Glutamatergic neuron (in vitro differentiated cells): ENCODE data around the gene YTHDC1. TPM values are rescaled to one million over a fixed set of nuclear protein-coding genes. Genes with fewer than 3 reads are reported as not detected.

ENCODE experiments used
- DNase-seq: peaks from one replicate; pipeline ENCODE4 v3.0.0; 2022
- H3K27ac Mint-ChIP-seq: one replicate; pipeline ENCODE4 v1.8.0; 2020; ENCODE audit warnings: mild to moderate bottlenecking, mixed read lengths, inconsistent platforms; ENCODE audit not compliant: unreplicated experiment
- H3K27me3 Mint-ChIP-seq: one replicate; pipeline ENCODE4 v1.8.0; 2020; ENCODE audit warnings: mild to moderate bottlenecking, moderate library complexity, mixed read lengths, inconsistent platforms; ENCODE audit not compliant: unreplicated experiment
- H3K36me3 Mint-ChIP-seq: one replicate; pipeline ENCODE4 v1.8.0; 2020; ENCODE audit warnings: mild to moderate bottlenecking, mixed read lengths, inconsistent platforms; ENCODE audit not compliant: unreplicated experiment
- H3K4me1 Mint-ChIP-seq: one replicate; pipeline ENCODE4 v1.8.0; 2020; ENCODE audit warnings: mild to moderate bottlenecking, low read depth, mixed read lengths, inconsistent platforms; ENCODE audit not compliant: unreplicated experiment
- H3K4me3 Mint-ChIP-seq: one replicate; pipeline ENCODE4 v1.8.0; 2020; ENCODE audit warnings: mild to moderate bottlenecking, mixed read lengths, inconsistent platforms; ENCODE audit not compliant: unreplicated experiment
- H3K9me3 Mint-ChIP-seq: one replicate; pipeline ENCODE4 v1.8.0; 2020; ENCODE audit warnings: mild to moderate bottlenecking, moderate library complexity, mixed read lengths, inconsistent platforms; ENCODE audit not compliant: unreplicated experiment
- CTCF ChIP-seq: fragments of 200-600 bp; sonication (generic); IDR thresholded peaks from one replicate; pipeline ENCODE4 v1.5.0; 2021; ENCODE audit not compliant: partially characterized antibody, unreplicated experiment
- total RNA-seq: library from RNA; stranded (reverse); fragmentation: NEBNext Ultra II Directional; extraction: Animal tissue kit (Norgen Biotek cat#: 25700); gene quantifications from one replicate; pipeline ENCODE4 v1.2.1, GENCODE V29; 2021; ENCODE audit not compliant: unreplicated experiment

YTHDC1 gene
- total RNA-seq, 1 donor from 2014 or later: 114 TPM

- peaks cover 5% of the 10 kb centered on the region for H3K27me3 Mint-ChIP-seq
- DNase-seq: no peak
- no peak for TF ChIP-seq CTCF
- no peaks in the 10 kb centered on the region for H3K4me1 Mint-ChIP-seq
- H3K9me3 Mint-ChIP-seq: no peaks in the 10 kb centered on the region
- peaks cover 9% of the 10 kb centered on the region for H3K36me3 Mint-ChIP-seq
- H3K4me3 Mint-ChIP-seq: no peak overlapping the region
- H3K27ac Mint-ChIP-seq: no peak overlapping the region
Observed at GRCh38 chr4:68299492-68300457, 50.1 kb downstream of the YTHDC1 start.

DNA sequence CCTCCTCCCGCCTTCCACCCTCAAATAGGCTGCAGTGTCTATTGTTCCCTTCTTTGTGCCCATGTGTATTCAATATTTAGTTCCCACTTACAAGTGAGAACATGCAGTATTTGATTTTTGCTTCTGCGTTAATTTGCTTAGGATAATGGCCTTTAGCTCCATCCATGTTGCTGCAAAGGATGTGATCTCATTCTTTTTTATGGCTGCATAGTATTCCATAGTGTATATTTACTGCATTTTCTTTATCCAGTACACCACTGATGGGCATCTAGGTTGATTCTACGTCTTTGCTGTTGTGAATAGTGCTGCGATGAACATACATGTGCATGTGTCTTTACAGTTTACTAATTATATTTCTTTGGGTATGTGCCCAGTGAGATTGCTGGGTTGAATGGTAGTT, 52.8 kb downstream of the YTHDC1 start:
- Mint-ChIP-seq H3K36me3 (peaks cover 9% of the 10 kb centered on the region), H3K4me3 (no peak overlapping the region), H3K27me3 (peaks cover 5% of the 10 kb centered on the region), H3K9me3 (no peaks in the 10 kb centered on the region), H3K27ac (no peak overlapping the region), H3K4me1 (no peaks in the 10 kb centered on the region)
- DNase-seq: no peak
- TF ChIP-seq CTCF: no peak

DNA sequence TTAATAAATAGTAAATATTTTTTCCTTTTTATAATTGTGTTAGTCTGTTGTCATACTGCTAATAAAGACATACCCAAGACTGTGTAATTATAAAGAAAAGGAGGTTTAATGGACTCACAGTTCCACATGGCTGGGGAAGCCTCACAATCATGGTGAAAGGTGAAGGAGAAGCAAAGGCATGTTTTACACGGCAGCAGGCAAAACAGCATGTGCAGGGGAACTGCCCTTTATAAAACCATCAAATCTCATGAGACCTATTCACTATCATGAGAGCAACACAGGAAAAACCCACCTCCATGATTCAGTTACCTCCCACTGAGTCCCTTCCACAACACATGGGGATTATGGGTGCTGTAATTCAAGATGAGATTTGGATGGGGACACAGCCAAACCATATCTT, 58.6 kb downstream of the YTHDC1 start:
- no peaks in the 10 kb centered on the region for H3K36me3 Mint-ChIP-seq

DNA sequence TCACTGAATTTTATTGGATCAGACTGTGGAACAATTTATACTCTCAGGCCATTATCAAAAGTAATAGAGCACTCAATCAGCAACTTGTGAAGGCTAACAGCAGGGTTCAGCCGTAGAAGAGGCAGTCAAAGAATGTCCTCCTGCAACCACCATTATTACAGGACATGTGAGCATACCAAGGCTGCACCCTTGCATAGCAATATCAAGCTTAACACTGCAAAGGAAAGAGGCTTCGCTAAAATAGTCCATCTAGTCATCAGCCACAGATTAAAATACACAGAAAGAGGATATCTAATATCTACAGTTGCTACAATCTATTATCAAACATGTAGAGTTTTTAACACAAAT, 61.5 kb downstream of the YTHDC1 start:
- no peak overlapping the region for H3K4me3 Mint-ChIP-seq
- TF ChIP-seq CTCF: no peak
- H3K9me3 Mint-ChIP-seq: no peaks in the 10 kb centered on the region
- no peaks in the 10 kb centered on the region for H3K36me3 Mint-ChIP-seq
- no peaks in the 10 kb centered on the region for H3K27me3 Mint-ChIP-seq
- H3K4me1 Mint-ChIP-seq: no peaks in the 10 kb centered on the region
- no peak overlapping the region for H3K27ac Mint-ChIP-seq
- no peak for DNase-seq

More for the DNA sequence above, 58.6 kb downstream of the YTHDC1 start:
- Mint-ChIP-seq H3K4me3 (no peak overlapping the region), H3K27ac (no peak overlapping the region), H3K27me3 (no peaks in the 10 kb centered on the region), H3K9me3 (no peaks in the 10 kb centered on the region), H3K4me1 (no peaks in the 10 kb centered on the region)
- TF ChIP-seq CTCF: no peak
- no peak for DNase-seq

DNA sequence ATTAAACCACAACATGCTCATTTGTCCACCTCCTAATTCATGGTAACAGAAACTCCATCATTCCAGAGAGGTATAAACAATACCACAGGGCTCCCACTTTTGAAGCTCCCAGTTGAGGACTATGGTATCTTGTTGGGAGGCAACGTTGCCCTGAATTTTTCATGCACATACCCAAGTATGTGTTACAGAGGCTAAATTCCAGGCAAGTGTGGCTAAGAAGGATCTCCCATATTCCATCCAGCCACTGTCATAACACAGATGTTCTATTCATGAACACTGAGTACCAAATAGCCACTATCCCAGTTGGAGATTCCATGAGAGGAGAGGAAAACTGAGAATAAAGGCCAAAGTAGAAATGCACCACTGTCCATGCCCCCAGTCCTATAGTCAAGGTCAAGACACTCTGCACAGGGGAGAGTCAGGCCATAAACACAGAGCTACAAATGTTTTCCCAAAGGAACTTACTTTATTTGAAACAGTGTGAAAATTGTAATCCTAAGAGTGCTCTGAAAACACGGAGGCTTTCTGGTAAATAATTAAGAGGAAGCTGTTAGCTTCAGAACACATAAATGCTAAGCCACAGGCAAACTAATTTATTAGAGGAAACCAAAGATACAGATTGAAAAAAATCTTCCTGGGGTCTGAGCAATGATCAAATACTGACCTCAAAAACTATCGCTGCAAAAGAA, 62.0 kb downstream of the YTHDC1 start:
- Mint-ChIP-seq H3K36me3 (no peaks in the 10 kb centered on the region), H3K4me1 (no peaks in the 10 kb centered on the region), H3K9me3 (no peaks in the 10 kb centered on the region), H3K27ac (no peak overlapping the region), H3K4me3 (no peak overlapping the region), H3K27me3 (no peaks in the 10 kb centered on the region)
- no peak for DNase-seq
- TF ChIP-seq CTCF: no peak
